Measurements from ENCODE around the gene RIN3. TPM values are rescaled to one million over a fixed set of nuclear protein-coding genes. Genes with fewer than 3 reads are reported as not detected.
"Not testable (repeated sequence)": the region's sequence is repeated elsewhere in the genome, so short reads cannot be mapped to it uniquely, and the experiment has no call there.

The RIN3 gene
- total RNA-seq, 1 donor from 2014 or later = under 0.01 TPM

- DNase-seq (ENCODE audit: low spot score in 2 of 2) (no peak), FAIRE-seq (no peak)
Measured at GRCh38 chr14:92678766-92679165, 165.2 kb downstream of the RIN3 start.

DNA sequence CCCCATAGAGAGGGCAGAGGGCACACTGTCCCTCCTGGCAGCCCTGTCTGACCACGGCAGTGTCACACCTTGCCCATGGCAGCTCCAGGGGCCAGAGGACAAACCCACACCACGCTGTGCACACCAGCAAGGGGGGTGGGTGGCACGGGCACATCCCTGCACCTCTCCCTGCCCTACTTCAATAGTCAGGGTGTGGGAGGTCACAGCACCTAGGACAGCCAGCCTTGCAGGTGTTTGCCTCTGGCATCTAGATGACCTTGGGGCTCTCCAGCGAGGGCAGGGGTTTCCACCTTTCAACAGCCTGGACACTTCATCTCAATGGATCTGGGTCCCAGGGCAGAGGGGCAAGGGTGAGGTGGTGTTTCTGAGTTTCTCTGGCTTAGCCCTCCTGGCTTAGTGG, 165.7 kb downstream of the RIN3 start:
- FAIRE-seq (no peak), DNase-seq (ENCODE audit: low spot score in 2 of 2) (no peak)

DNA sequence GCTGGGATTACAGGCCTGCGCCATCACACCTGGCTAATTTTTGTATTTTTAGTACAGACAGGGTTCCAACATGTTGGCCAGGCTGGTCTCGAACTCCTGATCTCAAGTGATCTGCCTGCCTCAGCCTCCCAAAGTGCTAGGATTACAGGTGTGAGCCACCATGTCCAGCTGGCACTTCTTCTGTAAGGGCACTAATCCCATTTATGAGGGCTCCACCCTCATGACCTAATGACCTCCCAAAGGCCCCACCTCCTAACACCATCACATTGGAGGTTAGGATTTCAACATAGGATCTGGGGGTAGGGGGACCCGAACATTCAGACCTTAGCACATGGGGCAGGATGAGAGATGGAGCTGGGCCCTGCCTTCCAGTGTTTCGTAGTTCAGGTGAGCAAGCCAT, 166.7 kb downstream of the RIN3 start:
- DNase-seq (ENCODE audit: low spot score in 2 of 2); FAIRE-seq: not testable (repeated sequence)

DNA sequence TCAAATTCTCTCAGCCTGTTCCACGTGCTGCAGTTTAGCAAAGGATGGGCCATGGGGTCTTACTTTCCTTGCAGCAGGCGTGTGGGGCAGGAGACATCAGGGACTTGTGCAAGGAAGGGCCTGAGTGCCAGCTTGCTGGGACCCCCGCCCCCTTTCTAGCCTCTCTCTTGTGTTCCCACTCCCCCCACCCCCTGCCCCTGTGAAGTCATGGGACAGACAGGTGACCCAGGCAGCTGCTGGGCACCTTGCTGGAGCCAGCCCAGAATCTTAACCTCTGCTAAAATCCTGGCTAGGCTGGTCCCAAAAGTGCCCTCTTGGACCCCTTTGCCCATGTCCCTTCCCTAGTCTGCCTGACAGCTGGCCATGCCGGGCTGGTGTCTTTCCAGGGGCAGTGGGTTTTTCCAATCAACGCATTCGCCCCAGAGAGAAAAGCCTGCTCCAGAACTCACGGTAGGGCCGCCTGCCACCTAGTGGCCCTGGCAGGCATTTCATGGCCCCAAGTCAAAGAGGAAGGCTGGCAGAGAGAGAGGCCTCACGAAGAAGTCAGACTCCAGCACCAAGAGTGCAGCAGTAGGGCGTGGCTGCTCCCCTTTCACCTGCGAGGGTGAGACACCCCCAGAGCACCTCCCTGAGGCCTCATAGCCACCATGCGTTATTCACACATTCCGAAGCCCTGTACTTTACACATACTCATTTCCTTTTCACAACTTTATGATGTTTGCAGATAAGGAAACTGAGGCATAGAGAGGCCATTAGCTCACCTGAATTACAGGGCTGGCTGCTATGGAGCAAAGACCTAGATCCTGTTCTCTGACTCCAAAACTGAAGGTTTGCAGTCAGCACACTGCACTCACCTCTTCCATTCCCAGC, 167.4 kb downstream of the RIN3 start:
- DNase-seq (ENCODE audit: low spot score in 2 of 2) = peak; percentile 47 to 81
- FAIRE-seq = no peak

- DNase-seq (ENCODE audit: low spot score in 2 of 2) (no peak), FAIRE-seq (no peak)
Measured at GRCh38 chr14:92683041-92683440, 169.5 kb downstream of the RIN3 start.

DNA sequence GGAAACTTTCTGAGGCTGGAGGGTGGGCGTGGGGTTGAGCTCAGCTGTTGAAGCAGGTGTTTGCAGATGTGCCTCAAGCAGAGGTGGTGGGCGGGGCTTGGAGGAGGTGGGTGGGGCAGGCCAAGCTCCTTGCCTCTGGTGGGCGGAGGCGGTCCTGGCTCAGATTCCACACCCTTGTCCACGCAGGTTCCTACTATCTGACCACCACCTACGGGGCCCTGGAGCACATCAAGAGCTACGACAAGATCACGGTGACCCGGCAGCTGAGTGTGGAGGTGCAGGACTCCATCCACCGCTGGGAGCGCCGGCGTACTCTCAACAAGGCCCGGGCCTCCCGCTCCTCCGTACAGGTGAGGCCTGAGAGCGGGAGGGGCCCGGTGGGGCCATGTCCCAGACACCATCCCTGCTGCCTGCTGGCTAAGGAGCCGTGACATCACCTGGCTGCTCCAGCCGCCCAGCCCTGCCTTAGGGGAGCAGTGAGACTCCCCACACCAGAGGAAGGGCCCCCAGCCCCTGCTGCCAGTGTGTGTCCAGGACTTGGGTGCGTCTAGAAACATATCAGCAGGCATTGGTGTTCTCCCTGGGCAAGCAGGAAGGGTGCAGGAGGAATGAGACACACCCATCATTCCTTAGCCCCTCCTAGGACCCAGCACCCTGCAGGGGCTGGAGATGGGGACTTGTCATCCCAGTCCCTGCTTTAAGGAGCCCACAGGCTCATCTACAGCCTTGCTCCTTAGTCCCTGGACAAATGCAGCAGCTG, 171.4 kb downstream of the RIN3 start:
- DNase-seq (ENCODE audit: low spot score in 2 of 2) = no peak

DNA sequence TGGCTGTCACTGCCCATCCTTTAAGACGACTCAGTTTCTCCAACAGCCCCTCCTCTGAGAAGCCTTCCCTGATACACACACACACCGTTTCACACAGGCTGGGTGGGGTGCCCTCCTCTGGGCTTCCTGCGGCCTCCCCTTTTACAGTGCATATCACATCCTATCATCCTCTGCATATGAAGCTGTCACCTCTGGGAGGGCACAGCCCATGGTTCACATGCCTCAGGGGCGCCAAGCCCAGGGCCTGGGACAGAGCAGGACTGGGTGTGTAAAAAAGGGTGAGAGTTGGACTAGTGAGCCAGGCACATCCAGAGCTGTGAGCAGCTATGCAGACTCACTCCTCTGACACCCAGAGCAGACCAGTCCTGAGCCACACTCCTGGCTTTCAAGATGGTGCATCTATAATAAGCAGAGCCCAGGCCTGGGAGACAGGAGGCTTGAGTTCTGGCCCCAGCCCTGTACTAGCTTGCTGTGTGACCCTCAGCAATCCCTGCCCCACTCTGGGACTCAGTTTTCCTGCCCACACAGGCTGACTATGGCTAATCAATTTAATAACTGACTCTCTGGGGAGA, 172.3 kb downstream of the RIN3 start:
- no peak for DNase-seq (ENCODE audit: low spot score in 2 of 2)
- no peak for FAIRE-seq

More for the DNA sequence above, 171.4 kb downstream of the RIN3 start:
- no peak for FAIRE-seq

- no peak for DNase-seq (ENCODE audit: low spot score in 2 of 2)
- FAIRE-seq = no peak
Measured at GRCh38 chr14:92686411-92686899, 172.9 kb downstream of the RIN3 start.

DNA sequence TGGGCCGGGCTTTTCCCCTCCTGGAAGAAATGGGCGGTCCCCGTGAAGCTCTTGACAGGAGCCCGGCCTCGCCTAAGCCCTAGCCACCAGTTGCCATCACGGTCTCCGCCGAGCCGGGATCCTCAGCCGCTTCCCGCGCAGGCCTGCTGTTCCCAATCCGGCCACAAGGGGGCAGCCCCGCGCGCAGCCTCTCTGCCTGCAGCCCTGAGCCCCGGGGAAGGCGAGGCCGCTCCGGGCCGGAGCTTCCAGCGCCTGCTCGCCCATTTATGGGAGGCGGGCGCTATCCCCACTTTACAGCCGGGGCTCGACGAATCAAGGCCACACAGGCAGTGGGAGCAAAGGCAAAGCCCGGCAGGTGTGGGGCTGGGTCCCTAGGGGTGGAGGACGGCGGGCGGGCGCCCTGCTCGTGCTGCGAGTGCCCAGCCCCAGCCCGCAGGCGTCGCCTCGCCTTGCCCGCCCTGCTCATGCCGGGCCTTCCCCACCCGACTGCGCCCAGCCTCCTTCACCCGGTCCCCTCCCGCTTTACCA, 173.4 kb downstream of the RIN3 start:
- no peak for FAIRE-seq
- peak; percentile 78 to 95 for DNase-seq (ENCODE audit: low spot score in 2 of 2)

- FAIRE-seq (no peak), DNase-seq (ENCODE audit: low spot score in 2 of 2) (peak; percentile 52 to 54)
Measured at GRCh38 chr14:92687681-92688433, 174.3 kb downstream of the RIN3 start.

GRCh38 chr14:92688434-92689375, 175.1 kb downstream of the RIN3 start:
- FAIRE-seq = no peak
- no peak for DNase-seq (ENCODE audit: low spot score in 2 of 2)

DNA sequence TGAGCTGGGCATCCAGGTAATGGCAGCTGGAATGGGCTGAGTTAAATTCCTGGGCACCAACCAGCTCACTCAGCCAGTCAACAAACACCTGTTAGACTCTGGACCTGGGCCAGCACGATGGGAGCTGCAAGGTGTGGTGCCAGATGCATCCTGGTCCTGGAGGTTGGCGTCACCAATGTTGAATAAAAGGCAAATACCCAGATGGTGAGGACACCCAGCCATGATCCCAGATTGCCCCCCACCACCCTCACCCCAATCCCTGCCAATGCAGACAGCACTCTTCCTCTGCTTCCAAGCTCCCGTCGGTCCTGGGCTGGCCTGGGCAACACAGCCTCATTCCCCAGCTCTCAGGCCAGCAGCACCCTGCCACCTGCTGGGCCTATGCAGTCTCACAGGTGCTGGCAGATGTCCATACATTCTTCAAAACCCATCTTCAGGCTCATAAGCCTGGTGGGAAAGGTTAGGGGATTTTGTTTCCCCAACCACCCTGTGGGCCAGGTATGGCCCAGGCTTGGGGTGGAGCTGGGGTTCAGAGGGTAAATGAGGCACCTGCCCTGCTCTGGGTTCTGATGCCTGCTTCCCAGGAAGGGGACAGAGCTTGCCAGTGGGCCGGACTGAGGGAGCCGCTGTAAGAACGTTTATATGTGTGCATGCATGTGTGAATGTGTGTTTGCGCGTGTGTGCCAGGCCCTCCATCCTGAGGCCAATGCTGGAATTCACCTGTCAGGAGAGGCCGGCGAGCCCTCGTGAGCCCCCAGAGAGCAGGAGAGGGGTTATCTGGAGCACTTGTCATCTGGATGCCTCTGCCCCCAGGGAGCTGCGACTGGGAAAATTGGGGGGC, 176.8 kb downstream of the RIN3 start:
- FAIRE-seq = no peak
- DNase-seq (ENCODE audit: low spot score in 2 of 2) = no peak

GRCh38 chr14:92692822-92693226, 179.2 kb downstream of the RIN3 start:
- no peak for DNase-seq (ENCODE audit: low spot score in 2 of 2)
- FAIRE-seq = no peak

GRCh38 chr14:92693998-92694795, 180.6 kb downstream of the RIN3 start:
- DNase-seq (ENCODE audit: low spot score in 2 of 2) = no peak
- FAIRE-seq = no peak

DNA sequence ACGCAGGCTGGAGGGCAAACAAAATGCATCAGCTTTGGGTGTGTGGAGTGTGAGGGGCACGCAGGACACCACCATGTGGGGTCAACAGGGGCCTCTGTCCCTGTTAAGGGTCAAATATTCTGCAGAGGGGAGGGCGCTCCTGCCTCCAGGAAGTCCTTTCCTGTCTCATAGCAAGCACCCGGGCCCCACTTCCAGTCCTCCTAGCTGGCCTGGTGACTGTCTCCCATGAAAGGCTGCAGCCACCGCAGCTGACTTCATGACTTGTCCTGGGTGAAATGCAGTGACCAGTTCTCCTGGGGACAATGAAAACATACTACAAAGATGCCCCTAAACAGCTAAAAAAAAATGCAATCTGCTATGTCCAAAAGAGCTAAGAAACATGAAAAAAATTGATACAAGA, 181.2 kb downstream of the RIN3 start:
- FAIRE-seq (no peak), DNase-seq (ENCODE audit: low spot score in 2 of 2) (no peak)

DNA sequence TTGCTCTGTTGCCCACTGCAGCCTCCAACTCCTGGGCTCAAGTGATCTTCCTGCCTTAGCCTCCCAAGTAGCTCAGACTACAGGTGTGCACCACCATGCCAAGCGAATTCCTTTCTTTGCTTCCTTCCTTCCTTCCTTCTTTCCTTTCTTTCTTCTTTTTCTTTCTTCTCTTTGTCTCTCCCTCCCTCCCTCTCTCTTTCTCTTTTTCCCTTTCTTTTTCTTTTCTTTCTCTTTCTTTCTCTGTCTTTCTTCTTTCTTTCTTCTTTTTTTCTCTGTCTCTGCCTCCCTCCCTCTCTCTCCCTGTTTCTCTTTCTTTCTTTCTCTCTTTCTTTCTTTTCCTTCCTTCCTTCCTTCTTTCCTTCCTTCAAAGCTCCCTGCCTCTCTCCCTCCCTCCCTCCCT, 182.0 kb downstream of the RIN3 start:
- FAIRE-seq (no peak), DNase-seq (ENCODE audit: low spot score in 2 of 2) (no peak)

- FAIRE-seq = no peak
- DNase-seq (ENCODE audit: low spot score in 2 of 2) = no peak
Measured at GRCh38 chr14:92696366-92696765, 182.8 kb downstream of the RIN3 start.
